ENCODE measurements around the gene CREB3L1.

DNA sequence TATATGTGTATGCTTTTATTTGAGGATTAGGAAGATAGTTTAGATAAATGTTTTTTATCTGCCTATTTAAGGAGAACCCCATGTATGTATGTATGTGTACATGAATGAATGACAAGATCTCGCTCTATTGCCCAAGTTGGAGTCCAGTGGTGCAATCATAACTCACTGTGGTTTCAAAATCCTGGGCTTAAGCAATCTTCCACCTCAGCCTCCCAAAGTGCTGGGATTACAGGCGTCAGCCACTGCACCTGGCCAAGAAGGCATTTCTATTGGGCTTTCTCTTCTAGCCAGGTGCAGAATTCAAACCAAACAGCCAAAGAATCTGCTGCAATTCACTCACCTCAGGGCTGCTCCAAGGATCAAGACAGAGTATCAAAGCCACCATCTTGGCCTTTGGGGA lies 44.3 kb downstream of the CREB3L1 start:
- no peak for TF ChIP-seq CTCF (conservative IDR thresholded peaks at IDR 0.05 in 1 of 2, IDR thresholded peaks at IDR 0.05 in 1 of 2; ENCODE audit: extremely low read depth in 1 of 2, insufficient read depth in 1 of 2, low read depth in 1 of 2, low read length in 2 of 2)
- TF ChIP-seq EZH2 (IDR thresholded peaks at IDR 0.05; ENCODE audit: borderline replicate concordance, low read length): no peak

All from mammary epithelial cell (primary cell).